Liver (tissue), 3 donors: ENCODE results near the gene B3GALNT2.

Source experiments
- ATF3 ChIP-seq: IDR thresholded peaks from 2 replicates; pipeline ENCODE4 v1.6.1; 2016; ENCODE audit warnings: antibody characterized with exemption
- CTCF ChIP-seq: fragments of 150-350 bp; IDR thresholded peaks from 2 replicates; pipeline ENCODE4 v1.5.1; 2017; ENCODE audit warnings: improper control_type of control experiment, low read depth, low read length; ENCODE audit not compliant: missing input control
- GABPA ChIP-seq, 2 donors: IDR thresholded peaks in 1 of 2; conservative IDR thresholded peaks in 1 of 2; 2 replicates each; pipeline ENCODE4 v1.6.1; 2016; ENCODE audit warnings: antibody characterized with exemption in 2 of 2, mild to moderate bottlenecking in 1 of 2, moderate library complexity in 1 of 2
- JUND ChIP-seq, 2 donors: IDR thresholded peaks; 2 replicates each; pipeline ENCODE4 v1.6.1; 2016; ENCODE audit warnings: antibody characterized with exemption in 2 of 2
- RAD21 ChIP-seq, 2 donors: IDR thresholded peaks; 2 replicates each; pipeline ENCODE4 v1.6.1; 2016; ENCODE audit warnings: antibody characterized with exemption in 2 of 2, mild to moderate bottlenecking in 2 of 2
- REST ChIP-seq: IDR thresholded peaks from 2 replicates; pipeline ENCODE4 v1.6.1; 2016; ENCODE audit warnings: antibody characterized with exemption, mild to moderate bottlenecking
- TAF1 ChIP-seq: conservative IDR thresholded peaks from 2 replicates; pipeline ENCODE4 v1.6.1; 2016; ENCODE audit warnings: antibody characterized with exemption, mild to moderate bottlenecking
- YY1 ChIP-seq: IDR thresholded peaks from 2 replicates; pipeline ENCODE4 v1.6.1; 2016; ENCODE audit warnings: antibody characterized with exemption, mild to moderate bottlenecking
- donor health status: healthy.
- donor health status: healthy.

- TF ChIP-seq CTCF (no peak), JUND (IDR thresholded peaks at IDR 0.05) (no peak), RAD21 (IDR thresholded peaks at IDR 0.05) (no peak), TAF1 (no peak), REST (no peak), ATF3 (no peak), YY1 (no peak), GABPA (IDR thresholded peaks at IDR 0.05 in 1 of 2, conservative IDR thresholded peaks at IDR 0.05 in 1 of 2) (no peak)
Measured at GRCh38 chr1:235402457-235403200, 101.6 kb downstream of the B3GALNT2 start.
